HepG2 (cell line): ENCODE measurements around the gene PRKCE.

Experiments
- CREM ChIP-seq, 2 experiments: sonication (generic) in 1 of 2; formaldehyde crosslinking in 1 of 2; IDR thresholded peaks; 2 replicates each; pipeline versions ENCODE4 v1.4.0 to v1.6.1; 2016 to 2020; ENCODE audit warnings: antibody characterized with exemption in 1 of 2, mild to moderate bottlenecking in 1 of 2, missing genetic modification reagents in 1 of 2
- CTCF ChIP-seq: sonication (generic); formaldehyde crosslinking; IDR thresholded peaks from 2 replicates; pipeline ENCODE4 v1.5.0; 2020; ENCODE audit warnings: mild to moderate bottlenecking, missing genetic modification reagents, moderate library complexity
- EZH2 ChIP-seq: conservative IDR thresholded peaks from 2 replicates; pipeline ENCODE4 v1.6.1; 2012; ENCODE audit warnings: mild to moderate bottlenecking, low read depth, low read length, moderate library complexity
- HOXA7 ChIP-seq: sonication (generic); formaldehyde crosslinking; IDR thresholded peaks from 2 replicates; pipeline ENCODE4 v1.8.1; 2022; ENCODE audit warnings: mild to moderate bottlenecking, missing genetic modification reagents, moderate library complexity
- ZBTB1 ChIP-seq: sonication (generic); formaldehyde crosslinking; IDR thresholded peaks from 2 replicates; pipeline ENCODE4 v1.4.0; 2020; ENCODE audit warnings: missing genetic modification reagents, borderline replicate concordance

- TF ChIP-seq EZH2 (no peak), CREM (IDR thresholded peaks at IDR 0.05) (no peak), CREM (CRISPR knock-in tag; IDR thresholded peaks at IDR 0.05) (no peak), CTCF (CRISPR knock-in tag) (no peak), HOXA7 (CRISPR knock-in tag) (no peak), ZBTB1 (CRISPR knock-in tag) (no peak)
Observed at GRCh38 chr2:45986509-45986908, 335.0 kb downstream of the PRKCE start.
